HuH-7 (cell line): ENCODE results near the gene MRNIP.
"Not testable (repeated sequence)": the region's sequence is repeated elsewhere in the genome, so short reads cannot be mapped to it uniquely, and the experiment has no call there.

Experiments
- DNase-seq: peaks from one replicate; pipeline ENCODE4 v3.0.0; 2011; ENCODE audit warnings: low spot score

The MRNIP gene

DNA sequence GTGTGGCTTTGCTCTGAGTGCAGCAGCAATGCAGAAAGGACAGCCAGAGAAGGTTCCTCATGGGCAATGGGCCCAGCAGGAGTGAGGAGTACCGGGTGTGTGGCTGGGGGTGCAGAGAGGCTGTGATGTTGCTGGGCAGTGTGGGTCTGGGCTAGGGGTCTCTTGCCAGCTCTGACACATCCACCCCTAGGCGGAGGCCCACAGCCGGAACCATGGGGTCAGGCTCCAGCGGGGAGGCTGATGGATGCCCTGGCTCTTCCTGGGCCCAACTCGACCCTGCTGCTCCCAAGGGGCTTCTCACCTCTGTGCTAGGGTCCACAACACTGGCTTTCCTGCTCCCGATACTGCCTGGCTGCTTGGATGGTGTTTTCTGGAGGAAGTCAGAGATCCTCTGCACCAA, 29.2 kb upstream of the MRNIP start:
- no peak for DNase-seq

DNA sequence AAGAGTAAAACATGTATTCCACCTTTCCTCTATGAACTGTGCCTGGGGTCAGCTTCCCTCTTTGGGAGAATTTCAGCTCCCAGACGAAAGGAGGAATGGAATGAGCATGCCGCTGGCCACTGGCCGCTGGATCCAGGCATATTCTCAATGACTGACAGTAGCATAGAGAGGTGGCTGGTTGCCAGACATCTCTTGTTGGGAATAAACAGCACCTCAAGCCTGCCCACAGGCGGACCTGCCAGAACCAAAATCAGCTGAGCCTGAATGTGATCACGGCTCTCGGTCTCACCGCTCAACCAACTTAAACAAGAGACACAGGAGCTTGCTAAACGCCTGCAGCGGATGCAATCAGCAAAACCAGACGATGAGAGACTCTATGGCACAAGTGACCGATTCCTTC, 28.5 kb upstream of the MRNIP start:
- DNase-seq: no peak

DNA sequence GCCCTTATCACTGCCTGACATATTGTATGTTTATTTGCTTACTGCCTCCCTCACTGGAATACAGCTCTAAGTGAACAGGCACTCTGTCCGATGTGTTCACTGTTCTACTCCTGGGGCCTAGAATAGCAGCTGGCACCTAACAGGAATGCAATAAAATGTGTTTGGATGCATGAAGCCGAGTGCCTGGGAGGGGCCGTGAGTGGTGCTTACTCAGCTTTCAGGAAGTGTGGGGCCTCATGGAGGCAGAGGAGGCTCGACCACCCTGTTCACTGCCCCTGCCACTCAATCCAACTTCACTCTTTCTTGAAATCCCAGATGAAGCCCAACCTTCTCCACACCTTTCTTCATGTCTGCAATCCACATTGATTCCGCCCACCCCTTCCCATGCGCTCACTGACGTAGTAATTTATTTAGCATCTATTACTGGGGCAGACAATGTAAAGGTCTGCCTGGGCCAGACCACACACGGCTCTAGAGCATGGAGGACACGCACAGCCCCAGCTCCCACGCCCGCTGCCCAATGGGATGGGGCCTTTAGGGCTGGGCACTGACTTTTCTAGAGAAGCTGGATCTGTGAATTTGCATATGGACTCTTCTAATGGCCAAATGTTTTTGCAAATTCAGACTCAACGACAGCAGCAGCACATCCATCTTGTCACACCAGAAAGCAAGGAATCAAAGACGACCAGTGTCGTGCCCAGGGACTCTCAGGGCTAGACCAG, 27.7 kb upstream of the MRNIP start:
- no peak for DNase-seq

DNA sequence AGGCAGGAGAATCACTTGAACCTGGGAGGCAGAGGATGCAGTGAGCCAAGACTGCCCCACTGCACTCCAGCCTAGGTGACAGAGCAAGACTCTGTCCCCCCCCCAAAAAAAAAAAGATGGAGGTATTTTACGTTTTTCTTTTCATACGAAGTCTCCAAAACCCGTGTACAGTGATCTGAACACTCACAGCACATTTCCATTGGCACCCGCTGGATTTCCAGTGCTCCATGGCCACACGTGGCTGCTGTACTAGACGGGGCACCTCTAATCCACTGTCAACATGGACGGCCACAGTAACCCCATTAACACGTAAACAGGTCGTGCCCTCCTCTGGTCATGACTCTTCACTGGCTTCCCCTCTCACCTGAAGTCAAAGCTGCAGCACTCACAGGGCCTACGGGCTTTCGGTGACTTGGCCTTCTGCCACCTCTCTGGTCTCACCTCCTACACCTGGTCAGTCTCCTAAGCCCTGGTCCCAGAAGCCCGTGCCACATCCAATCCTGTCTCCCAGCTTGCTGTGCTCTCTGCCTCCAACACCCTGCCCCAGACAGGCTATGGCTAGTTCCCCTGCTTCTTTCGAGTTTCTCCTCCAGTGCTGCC, 27.0 kb upstream of the MRNIP start:
- DNase-seq: no peak

DNA sequence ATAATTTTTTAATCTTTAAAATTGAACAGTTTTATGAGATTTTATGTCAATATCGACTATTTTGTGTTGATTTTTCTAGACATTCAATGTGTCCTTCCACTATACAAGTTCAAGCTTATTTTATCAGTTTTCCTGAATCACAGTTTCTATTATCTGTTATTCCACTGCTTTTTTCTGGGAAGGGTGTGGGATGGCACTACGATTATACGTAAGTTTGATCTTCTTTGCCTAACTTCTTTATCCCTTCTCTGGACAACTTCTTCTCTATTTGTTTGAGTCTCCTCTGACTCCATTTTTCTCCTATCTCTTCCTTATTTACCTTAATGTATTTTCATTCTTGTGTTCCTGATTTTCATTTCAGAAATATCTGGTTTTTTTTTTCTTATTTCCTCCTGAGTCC, 24.5 kb upstream of the MRNIP start:
- no peak for DNase-seq

DNA sequence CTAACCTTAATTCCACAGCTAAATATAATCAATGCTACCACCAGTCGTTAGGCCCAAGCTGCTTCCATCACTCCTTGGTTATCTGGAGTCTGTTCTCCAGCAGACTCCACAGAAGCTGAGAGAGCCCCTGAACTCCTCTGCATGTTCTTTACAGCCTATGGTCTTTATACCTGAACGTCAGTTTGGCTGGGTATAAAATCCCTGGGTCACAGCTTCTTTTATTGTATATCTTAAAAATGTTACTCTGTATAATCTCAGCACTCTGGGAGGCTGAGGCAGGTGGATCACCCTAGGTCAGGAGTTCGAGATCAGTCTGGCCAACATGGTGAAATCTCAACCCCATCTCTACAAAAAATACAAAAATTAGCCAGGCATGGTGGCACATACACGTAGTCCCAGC, 23.7 kb upstream of the MRNIP start:
- no peak for DNase-seq

DNA sequence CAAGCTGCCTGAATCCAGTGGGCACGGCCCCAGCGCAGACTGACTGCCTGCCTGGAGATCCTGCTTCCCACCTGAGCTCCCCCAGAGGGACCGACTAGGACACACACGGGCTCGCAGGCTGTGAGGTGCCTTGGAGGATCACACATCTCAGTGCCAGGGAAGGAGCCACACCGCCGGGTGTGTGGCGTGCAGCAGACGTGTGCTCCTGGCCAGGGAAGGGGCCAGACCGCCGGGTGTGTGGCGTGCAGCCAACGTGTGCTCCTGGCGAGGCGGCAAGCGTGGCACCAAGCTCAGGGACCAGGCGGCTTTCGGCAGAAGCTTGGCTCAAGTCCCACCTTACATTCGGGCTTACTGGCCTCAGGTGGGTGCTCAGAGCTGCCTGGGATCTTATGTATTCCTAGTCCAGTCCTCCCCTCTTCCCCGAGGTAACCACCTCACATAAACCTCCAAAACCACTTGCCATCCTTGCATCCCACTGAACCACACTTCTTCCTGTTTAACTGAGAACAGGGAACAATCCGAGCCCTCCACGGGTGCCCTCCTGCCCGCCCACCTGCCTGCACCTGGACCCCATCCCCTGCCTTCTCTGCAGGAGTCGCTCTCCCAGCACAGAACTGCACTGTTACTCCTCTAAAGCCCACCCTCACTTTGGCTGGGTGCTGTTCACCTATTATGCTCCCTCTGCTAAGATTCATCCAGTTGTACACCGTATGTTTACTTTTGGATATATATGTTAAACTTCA, 22.4 kb upstream of the MRNIP start:
- no peak for DNase-seq

DNA sequence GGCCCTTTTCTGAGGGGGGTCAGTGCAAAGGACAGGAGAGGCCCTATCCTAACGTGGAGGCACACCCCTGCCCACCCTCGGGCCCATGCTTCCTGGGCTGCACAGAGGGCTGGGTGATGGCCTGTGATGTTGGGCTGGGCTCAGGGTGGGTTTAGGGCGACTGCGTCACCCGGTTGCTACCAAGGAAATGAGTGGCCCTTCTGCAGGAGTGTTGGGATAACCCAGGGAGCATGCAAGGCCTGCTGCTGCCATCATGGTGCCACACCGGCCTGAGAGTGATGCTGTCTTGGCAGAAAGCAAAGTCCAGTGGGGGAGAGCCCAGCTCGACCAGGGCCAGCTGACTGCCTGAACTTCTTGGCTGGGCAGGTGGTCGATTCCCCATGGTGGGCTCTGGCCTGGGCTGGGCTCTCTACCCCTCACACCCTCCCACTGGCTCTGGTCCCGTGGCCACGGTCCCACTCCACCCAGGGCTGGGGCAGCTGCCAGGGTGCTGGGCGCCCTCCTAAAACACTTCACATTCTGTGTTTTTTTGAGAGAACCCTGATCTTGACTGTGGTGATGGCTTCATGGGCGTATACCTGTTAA, 21.5 kb upstream of the MRNIP start:
- no peak for DNase-seq

DNA sequence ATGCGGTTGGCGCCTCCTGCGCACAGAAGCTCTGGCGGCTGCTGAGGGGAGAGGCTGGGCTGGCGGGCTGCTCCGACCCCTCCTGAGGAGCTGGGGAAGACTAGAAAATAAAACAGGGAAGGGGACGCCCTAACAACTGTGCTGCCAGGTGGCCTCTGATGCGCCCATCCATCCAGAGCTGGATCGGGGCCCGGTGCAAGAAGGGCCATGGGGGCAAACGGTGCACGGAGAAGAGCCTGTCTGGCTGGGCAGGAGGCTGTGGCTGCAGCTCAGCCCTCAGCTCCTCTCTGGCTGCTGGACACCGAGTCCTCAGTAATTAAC, 21.0 kb upstream of the MRNIP start:
- no peak for DNase-seq

DNA sequence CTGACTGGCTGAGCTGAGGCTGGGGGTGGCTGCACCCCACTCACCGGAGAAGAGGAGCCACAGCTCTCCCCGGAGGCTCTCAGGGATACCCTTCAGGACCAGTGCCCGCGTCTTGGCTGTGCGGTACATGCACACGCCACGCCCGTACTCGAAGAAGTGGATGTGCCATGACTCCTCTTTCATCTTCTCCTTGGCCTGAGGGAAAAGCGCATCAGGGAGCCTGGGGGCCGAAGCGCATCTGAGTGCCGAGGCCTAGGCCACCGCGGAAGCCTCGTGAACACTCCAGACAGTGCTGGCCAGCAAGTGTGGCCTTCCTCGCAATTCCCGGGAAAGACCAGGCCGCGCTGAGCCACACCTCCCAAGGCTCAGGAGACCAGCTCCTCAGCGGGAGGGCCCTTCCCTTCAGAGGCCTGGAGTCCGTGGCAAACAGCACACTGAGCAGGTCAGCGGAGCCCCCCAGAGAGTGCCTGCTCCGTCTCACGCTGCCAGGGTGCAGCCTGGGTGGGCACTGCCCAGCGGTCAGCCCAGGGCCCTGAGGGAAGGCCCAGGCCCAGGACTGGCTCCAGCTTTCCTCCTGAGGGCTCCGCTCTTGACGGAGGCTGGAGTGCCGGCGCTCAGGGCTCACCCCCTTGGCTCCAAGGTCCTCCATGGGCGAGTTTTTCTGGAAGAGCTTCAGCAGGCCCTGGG, 20.5 kb upstream of the MRNIP start:
- DNase-seq: no peak

DNA sequence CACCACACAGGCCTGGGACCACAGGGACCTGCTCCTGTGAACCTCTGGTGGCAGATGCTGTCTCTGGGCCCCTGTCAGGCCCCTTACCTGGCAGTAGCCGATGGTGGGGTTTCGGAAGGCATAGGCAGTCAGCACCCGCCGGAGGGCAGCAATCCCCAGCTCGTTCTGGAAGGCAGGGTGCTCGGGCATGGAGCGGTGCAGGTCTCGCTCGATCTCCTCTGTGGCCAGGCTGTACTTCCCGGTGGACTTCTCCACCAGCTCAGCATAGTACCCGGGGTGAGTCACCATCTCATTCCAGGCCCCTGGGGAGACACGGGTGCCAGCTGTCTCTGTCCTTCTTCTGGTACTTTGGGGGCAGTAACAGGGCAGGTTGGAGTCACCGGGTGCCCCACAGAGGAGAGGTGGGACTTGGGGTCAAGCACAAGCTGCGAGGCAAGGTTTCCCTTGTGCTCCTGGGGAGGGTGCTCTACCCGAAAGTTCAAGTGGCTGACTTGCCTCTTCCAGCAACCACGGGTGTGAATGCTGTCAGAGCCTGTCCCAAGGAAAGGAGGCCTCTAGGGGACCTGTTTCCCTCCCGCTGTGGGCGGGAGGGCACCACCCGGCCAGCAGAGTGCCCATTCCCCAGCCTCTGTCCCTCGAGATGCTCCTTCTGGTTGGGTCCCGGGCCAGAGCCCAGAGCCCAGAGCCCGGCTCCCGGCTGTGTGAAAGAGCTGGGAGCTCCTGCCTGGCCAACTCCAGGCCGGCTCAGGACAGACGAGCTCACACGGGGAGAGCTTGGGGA, 19.8 kb upstream of the MRNIP start:
- DNase-seq: no peak

DNA sequence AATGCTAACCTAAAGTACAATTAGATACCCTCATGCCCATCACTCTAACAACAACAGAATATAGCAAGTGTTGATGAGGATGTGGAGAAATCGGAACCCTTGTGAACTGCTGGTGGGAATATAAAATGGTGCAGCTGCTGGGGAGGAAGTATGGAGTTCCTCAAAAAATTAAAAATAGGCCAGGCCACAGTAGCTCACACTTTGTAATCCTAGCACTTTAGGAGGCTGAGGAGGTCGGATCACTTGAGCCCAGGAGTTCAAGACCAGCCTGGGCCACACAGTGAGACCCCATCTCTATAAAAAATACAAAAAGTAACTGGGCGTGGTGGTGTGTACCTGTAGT, 18.0 kb upstream of the MRNIP start:
- no peak for DNase-seq

DNA sequence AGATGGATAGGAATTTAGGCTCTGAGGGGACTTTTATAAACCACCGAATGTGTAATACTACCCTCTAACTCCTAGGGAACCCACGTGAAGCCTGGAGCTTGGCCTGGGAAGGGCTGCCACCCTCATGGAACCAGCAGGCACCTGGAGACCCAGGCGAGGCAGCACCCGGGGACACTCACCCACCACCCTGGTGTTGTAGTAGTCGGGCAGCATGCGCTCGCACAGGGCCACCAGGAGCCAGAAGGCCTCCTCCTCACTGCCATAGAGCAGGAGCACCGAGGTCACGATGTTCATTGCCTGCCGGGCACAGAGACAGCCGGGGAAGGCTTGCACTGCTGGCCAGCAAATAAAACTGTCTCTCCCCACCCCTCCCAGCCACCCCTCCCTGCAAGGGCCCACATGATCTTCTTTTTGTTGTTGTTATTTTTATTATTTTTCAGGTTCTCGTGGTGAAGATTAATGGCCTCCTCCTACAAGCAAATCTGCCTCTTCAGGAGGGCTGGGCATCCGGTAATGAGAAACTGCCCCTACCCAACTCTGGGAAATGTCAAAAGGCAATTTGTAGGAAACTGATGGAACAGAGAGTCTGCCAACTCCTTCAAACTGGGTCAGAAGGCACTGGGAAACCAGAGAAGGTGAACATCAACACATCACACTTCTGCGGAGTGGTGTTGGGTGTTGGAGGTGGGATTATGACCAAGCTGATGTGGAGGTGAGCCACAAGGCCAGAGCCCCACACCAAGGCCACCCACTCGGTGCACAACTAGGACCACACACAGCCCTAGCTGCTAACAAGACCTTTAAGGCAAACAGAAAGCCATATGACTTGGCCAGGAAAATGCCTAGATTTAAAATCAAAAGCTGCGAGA, 17.4 kb upstream of the MRNIP start:
- no peak for DNase-seq

DNA sequence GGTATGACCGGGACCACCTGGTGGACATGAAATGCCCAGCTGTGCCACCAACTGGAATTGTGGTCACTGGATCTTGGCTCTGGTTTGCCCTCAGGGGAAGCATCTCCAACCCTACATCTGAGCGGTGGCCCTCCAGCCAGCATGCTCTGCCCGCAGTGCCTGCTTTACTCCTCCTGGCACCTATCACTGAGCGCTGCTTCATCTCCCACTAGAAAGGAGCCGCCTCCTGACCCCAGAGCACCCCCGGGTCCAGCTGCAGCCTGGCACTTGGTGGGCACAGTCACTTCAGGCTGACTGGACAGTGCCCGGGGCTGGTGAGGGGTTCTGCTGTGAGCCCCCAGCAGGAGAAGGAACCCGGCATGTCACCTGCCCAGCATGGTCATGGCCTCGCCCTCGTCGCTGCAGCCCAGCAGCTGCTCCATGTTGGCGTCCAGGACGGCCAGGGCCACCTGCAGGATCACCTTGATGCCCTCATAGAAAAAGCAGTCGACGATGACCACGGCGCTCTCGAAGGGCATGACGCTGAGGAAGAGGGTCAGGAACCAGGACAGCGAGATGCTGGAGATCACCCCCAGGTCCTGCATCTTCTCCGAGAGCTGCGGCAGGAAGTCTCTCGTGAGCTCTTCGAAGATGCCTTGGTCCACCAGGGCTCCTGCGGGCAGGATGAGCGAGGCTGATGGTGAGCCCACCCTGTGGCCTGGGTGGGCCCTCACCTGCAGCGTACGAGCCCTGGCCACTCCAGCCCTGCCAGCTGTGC, 16.1 kb upstream of the MRNIP start:
- no peak for DNase-seq

DNA sequence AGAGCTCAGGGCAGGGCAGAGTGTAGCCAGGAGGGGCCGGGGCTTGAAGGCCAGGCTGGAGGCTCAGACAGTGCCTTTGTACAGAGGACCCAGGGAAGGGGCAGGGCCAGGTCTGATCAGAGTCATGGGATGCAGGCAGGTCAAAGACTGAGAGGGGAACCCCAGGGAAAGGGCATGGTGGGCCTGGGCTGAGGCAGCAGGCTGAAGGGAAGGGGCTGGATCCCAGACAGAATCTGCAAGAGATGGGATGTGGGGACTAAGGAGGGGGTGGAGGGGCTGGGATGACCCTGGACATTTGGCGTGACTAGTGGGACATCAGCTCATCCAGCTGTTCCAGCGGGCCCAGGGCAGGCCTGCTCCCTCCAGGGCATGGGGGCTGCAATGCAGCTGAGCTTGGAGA, 15.5 kb upstream of the MRNIP start:
- no peak for DNase-seq

DNA sequence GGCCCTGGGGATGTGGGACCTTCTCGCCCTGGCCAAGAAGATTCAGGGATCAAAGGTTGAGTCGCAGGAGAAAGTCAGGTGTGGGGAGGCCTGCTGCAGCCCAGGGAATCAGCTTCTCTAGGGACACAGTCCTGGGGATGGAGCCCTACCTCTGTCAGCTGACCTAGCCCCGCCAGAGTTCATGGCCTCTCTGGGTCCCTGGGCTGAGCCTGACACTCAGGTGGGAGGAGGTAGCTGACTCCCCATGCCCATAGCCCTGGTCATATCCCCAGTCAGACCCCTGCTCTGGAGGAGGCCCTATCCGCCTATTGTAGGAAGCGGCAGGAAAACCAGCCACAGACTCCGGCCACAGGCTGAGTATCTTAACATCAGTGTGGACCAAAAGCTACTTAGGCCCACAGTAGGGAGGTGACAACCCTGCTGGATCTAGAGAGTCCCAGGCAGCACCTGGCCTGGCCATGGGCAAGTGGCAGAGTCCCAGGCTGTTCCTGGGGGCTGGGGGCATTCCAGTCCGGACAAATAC, 15.0 kb upstream of the MRNIP start:
- no peak for DNase-seq

DNA sequence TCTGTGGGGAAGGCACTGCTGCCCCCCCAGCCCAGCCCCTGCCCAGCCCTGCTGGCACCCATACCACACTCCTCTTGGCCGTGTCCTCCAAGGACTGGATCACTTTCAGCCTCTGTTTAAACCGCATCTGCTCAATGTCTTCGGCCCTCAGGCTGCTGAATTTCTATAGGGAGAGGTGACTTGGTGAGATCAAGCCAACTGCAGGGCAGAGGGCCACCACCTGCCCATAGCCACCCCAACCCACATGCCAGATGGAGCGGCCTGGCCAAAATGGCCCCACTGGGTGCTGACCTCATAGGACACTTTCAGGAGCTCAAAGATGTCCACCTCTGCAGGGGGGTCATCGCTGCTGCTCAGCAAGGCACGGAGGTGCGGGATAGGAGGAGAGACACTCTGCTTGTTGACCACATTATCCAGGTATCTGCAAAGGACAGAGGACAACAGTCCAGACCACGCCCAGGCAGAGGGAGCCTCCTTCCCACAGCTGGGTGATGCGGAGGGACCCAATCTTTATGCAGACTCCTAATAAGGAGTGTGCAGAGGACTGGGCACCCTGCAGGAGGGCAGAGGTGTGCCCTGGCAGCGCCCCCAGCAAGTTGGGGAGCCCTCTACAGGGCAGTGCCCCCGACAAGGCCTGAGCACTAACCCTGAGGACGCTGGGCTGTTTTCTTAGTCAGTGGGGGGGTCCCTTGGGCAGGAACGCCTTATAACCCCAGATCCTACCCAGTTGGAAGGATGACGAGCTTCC, 14.4 kb upstream of the MRNIP start:
- no peak for DNase-seq

DNA sequence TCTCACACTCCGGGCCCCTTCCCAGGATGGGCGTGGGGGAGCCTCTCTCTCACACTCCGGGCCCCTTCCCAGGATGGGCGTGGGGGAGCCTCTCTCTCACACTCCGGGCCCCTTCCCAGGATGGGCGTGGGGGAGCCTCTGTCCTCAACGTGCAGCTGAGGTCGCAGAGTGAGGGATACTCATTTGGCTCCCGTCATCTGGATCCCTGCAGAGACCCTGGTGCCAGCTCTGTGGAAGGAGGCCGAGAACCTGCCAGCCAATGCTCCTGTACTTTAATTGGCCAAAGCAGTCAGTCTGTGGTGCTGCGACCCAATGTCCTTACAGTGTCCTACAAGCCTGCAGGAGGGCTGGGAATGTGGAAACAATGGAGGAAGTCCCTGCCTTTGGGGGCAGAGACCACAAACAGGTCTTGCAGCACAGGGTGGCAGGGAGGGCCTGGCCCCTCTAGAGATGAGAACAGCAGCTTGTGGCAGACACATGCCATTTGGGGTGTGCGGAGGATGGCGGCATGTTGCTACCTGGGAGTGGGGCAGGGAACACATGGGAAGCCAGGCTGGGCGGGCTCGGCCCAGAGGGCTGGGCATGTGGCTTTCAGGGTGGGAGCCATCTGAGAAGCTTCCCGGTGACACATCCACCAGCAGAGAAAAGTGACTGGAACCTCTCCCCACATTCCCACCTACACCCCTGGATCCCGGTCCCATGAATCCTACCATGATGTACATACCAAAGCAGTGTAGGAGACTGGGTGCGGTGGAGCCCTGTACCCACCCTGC, 13.6 kb upstream of the MRNIP start:
- DNase-seq: no peak

DNA sequence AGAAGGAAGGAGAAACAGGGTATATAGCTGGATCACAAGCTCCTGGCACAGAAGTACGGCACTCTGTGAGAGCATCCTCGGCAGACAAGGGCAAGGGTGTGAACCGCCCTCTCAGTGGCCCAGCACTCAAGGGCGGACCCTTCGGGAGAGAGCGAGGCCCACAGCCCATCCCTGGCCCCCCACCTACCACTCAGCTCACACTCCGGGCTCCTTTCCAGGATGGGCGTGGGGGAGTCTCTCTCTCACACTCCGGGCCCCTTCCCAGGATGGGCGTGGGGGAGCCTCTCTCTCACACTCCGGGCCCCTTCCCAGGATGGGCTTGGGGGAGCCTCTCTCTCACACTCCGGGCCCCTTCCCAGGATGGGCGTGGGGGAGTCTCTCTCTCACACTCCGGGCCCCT, 12.9 kb upstream of the MRNIP start:
- DNase-seq: not testable (repeated sequence)
